CD4-positive, alpha-beta T cell treated with Interleukin-15 for 4 hours (primary cell): ENCODE results near the gene HOXA4.

ENCODE experiments used
- DNase-seq: peaks from one replicate; pipeline ENCODE4 v3.0.0-alpha.2; 2020; ENCODE audit warnings: low spot score

The HOXA4 gene

DNA sequence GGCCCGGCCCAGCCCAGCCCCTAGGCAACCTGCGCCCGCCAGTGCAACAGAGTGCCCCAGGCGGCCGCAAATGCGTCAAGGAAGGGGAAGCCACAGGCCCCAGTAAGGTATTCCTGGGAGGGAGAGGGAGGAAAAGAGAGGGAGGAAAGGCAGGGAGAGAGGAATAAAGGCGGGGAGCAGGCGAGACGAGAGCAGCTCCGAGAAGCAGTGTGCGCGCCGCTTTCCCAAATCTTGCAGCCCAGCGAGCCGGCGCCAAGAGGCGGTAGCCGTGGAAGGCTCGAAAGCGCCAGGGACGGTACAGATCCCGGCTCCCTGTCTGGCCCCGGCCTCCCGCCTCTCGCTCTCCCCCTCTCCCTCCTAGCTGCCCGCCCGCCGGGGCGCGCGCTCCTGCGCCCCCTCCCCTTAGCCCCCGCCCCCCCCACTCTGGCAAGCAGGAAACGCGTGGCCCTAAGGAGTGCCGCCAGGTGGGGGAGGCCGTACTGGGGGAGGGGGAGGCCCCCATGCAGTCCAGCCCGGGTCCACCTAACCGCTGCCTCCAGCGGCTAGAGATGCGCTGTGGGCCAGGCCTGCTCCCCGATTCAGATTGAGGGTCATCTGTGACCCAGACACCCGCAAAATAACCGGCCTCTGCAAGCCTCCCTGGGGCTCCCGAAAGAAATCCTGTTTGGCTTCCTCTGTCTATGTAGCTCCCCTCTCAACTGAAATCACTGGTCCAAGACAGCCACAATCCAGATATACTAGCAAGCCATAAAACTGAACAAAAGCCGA, 39.3 kb upstream of the HOXA4 start:
- no peak for DNase-seq

DNA sequence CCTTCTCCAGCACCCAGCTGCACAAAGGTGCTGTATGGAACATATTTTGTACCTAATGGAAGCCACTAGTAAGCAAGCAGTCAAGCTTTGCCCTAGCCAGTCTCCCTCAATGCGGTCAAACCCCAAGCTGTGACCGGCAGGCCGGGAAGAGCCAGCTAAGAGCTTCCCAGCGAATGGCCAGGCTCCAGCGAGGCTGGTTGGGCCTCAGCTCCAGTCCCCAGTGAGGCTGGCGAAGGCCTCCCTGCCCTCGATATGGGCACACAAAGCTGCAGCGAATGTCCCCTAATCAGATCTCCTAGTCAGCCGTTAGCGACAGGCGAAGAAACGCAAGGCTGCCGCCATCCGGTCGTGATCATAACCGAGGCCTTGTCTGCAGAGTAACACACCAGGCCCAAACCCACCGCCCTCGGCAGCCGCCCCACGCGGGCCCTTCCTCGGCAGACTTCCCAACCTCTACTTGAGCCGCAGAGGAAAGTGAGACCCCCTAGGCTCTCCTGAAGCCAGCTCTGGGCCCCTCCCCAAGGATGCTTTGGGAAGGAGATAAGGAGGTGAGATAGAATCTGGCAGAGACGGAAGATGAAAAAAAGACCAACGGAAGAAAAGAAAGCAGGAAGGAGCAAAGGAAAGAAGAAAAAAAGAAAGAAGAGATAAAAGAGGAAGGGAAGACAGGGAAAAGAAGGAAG, 37.8 kb upstream of the HOXA4 start:
- DNase-seq = no peak

DNA sequence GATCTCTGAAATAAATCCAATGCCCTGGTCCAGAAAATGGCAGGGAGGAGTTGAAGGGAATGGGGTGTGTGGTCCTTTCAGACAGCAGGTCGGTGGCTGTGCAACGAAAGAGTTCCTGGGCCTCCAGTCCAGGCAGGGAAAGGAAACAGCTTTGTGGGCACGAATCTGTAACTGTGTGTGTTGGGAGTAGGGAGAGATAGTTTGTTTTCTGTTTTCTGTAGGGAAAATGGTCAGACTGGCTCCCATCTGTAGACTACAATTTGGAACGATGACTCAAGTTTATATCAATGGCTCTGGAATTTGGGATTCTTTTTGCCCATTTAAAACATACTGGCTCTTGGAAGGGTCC, 37.3 kb upstream of the HOXA4 start:
- no peak for DNase-seq

DNA sequence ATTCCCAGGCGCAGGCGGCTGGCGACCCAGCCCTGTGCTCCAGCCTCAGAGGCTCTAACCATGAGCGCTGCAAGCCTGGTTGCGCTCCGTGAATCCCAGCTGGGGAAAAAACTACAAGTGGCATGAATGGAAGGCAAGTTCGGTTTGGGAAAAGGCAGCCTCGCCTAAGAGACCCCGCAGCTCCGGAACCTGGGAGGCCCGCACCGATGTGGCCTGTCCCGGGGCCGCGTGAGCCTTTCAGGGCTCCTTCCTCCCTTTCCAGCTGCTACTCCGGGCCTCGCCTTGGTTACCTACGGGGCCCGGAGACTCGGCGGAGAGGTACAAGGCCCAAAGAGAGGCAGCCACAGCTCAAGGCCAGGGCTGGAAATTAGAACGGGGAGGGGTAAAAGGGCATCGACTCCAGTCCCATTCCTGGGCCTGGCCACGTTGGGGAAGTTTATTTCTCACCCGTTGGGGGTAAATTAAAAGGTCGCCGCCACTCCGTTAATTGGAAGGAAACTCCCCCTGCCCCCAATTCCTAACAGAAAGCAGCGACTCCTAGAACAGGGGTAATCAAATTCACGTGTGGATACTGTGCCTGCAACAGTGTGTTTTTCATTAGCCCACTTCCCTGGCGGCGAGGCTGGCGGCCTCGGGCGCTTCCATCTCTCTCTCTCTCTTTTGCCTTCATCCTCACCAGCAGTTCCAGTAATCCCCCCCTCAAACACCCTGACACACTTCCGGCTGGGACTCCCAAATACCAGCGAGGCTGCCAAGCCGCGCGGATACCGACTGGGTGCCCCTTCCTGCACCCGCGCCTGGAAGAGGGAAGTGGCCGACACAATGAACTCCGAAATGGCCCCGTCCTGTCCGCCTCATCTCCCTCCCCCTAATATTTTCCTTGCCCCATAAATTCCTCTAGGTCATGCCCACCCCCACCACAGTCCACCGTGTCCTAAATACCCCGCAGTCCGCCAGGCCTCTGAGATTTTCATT, 36.3 kb upstream of the HOXA4 start:
- no peak for DNase-seq

DNA sequence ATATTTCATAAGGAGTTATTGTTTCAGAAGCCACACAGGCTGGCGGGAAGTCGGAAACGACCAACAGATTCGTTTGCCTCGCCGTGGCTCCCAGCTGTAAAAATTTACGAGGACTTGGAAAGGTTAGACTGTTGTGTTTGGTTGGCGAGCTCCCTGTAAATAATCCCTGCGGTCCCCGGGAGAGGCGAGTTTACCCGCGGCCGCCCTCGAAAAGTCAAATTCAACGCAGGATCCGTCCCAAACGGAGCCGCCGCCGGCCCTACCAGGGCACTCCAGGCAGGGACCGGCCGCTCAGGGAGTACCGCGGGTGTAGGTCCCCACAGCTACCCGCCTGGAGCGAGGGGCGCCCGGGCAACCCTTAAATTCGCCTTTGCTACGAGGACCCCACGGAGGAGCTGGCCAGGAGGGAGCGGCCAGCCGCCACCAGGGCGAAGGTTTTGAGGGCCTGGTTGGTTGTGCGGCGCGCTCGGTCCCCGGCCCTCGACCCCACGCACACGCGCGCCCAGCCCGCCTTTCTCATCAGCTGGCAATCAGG, 35.5 kb upstream of the HOXA4 start:
- DNase-seq = no peak

DNA sequence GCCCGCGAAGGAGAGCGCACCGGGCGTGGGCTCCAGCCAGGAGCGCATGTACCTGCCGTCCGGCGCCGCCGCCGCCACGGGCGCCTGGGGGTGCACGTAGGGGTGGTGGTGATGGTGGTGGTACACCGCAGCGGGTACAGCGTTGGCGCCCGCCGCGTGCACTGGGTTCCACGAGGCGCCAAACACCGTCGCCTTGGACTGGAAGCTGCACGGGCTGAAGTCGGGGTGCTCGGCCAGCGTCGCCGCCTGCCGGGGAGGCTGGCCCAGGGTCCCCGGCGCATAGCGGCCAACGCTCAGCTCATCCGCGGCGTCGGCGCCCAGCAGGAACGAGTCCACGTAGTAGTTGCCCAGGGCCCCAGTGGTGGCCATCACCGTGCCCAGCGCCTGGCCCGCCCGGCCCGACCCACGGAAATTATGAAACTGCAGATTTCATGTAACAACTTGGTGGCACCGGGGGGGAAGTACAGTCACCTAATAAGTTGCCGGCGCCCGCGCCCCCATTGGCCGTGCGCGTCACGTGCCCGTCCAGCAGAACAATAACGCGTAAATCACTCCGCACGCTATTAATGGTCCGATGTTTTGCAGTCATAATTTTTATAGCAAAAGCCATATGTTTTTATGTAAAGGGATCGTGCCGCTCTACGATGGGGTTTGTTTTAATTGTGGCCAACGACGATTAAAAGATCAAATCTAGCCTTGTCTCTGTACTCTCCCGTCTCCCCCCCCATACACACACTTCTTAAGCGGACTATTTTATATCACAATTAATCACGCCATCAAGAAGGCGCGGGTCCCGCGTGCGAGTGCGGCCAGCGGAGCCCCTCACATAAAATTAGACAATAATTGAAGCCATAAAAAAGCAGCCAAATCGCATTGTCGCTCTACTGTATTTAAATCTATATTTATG, 34.8 kb upstream of the HOXA4 start, which contains the start of gene HOXA9:
TSS of gene HOXA9 (minus strand) at position 449 of the 907 bp plus-strand sequence. CDS start at position 369, 80 bp downstream.
- DNase-seq = no peak

DNA sequence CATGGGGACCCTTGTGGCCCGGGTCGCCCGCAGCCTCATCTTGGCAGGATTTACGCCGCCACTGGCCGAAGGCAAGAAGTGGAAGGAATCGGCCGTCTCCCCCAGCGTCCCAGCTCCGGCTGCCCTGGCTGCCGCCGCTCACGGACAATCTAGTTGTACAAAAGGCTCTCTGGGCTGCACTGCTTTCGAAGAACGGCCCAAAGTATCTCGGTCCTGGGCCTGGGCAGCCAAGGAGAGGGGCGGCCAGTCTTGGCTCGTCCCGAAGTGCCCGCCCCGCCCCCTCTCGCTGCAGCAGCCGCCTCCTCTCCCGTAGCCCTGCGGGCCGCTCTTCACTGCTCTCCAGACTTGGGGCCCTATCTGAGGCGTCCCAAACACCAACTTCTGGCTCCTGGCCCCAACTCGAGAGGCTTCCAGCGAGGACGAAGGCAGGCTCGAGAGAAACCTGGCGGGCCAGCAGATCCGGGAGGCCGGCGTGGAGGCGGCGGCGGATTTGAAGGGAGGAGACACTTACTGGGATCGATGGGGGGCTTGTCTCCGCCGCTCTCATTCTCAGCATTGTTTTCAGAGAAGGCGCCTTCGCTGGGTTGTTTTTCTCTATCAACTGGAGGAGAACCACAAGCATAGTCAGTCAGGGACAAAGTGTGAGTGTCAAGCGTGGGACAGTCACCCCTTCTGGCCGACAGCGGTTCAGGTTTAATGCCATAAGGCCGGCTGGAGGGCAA, 34.0 kb upstream of the HOXA4 start:
- no peak for DNase-seq

DNA sequence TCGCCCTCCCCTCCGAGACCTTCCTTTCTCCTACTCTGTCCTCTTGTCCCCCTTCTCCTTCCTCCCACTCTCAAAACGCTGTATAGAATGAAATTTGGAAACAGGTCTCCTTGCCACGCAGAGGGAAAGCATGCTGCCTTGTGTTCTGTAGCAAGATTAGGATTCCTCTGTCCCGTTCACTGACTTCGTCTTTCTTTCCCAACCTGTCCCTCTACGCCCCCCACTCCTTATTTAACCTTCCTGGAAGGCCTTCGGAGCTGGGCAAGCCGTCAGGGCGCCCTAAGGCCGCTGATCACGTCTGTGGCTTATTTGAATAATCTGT, 33.4 kb upstream of the HOXA4 start:
- no peak for DNase-seq

DNA sequence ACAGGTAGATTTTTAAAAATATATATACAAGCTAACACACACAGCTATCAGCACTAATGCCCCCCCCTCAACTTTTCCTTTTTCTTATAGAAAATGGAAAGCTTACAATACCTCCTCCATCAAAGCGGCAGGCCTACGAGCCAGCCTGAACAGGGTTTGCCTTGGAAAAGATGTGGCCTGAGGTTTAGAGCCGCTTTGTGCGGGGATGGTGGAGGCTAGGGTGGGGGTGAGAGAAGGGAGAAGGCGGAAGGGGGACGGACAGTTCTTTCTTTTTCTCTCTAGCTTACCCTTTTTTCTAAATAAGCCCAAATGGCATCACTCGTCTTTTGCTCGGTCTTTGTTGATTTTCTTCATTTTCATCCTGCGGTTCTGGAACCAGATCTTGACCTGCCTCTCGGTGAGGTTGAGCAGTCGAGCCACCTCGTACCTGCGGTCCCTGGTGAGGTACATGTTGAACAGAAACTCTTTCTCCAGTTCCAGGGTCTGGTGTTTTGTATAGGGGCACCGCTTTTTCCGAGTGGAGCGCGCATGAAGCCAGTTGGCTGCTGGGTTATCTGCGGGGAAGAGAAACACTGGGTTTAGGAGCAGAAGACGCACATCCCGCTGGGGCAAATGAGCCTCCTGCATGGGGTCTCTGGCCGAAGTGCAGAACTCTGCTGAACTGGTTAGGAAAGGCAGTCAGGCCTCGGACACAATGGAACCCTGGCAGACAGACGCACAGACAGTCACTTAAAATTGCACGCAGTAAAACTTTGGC, 32.9 kb upstream of the HOXA4 start:
- no peak for DNase-seq

DNA sequence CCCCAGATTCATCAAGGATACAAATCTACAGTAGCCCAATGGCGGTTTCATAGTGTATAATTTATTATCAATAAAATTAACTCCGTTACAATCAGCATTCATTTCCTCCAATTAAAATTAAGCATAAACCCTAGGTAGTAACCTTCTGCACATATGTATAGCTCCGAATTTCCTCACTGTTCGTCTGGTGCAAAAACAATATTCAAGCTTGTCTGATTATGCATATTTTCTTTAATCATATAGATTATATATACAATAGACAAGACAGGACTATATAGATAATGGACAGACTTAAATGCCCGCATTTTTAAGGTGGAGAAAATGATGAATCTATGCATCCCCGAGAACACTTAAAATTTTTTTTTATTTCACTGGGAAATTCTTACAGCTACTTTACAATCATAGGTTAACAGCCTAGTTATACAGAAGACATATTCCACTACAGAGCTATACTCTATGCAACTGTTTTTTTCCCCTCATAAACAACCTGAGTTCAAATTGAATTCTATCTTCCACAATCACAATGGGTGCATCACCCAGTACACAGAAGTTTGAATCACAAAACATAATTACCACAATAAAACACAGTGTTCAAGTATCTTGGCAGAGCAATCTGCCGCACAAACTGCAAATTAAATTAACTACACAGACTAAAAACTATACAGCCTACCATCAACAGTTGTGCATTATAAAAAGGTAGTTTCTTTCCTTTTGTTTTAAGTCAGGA, 32.2 kb upstream of the HOXA4 start:
- no peak for DNase-seq

DNA sequence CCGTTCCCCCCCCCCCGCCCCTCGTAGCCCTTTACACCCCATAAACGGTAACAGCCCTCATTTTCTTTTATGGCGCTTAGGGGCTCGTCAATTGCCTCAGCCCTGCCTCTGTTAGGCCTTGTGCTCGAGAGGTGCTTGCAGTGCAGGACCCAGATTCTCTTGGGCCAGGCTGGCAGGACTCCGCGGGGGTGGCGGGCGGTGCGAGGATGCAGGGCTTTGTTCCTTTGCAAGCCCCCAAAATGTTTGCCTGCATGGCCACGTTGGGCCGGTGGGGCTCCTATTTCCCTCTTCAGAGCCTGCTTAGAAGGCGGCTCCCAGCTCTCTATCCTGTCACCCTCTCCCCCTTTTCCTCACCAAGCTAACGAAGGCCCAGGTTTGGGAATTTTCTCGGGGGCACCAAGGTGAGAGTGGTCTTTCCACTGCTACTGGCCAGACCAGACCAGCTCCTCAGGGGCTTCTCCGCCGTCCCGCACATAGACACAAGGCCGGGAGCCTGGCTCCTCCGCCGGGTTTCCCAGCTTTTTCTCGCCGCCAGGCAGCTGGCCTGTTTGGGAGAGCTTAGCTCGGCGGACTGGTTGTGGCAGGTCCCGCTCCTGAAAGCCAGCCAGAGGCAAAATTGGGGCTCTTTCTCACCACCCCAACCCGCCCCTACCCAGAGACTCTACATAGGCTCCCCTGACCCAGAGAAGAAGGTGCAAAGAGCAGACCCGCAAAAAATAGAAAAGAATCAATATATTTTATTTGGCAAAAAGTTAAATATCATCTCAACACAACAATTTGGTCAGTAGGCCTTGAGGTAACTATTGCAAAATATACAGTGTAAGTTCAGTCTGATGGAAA, 31.4 kb upstream of the HOXA4 start:
- no peak for DNase-seq

DNA sequence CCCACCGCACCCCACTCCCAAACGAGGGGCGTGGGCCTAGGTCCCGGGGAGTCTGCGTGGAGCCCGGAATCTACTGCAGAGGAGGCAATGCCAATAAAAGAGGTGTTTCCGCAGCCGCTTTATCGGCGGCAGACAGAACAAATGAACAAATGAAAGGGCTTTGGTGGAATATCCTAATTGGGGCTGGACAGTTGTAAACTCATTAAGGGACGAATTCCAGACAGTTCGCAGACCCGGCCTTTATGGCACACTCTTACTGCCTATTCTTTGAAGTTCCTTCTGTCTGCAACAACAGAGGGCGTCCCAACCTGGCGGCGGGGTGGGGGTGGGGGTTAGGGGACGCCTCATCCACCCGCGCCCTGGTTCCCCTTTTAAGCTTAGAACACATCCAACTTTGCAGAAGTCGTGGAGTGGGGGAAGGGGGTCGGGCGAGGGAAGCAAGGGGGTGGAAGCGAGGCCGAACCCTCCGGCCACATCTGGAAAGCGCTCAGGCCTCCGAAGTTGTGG, 30.7 kb upstream of the HOXA4 start:
- no peak for DNase-seq

DNA sequence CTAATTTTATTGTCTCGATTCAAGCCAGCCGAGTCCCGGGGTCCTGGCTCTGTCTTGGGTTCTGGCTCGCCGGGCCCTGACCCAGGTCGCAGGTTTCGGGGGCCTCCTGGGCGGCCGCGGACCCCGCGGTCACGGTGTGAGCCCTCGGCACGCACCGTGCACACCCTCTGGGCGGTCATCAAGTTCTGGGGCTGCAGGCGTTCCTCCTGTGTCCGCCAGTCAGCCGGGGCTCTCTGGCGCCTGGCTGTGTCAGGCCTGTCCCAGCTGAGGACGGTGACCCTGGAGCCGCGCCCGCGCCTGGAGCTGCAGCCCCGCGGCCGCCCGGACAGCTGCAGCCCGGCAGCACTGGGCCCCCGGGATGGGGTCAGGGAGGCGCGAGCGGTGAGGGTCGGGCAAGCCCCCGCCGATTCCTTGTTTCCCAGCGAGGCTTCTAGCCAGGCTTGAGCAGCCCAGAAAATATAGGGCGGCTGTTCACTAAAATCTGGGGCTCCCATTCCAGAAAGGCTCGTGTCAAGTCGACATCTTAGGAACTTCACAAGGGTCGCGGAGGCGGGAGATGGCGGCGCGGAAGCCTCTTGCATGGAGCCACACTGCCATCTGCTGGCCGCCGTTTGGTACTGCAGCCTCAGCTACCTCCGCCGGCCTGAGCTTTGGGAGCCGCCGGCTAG, 30.1 kb upstream of the HOXA4 start:
- DNase-seq = peak; percentile 87

DNA sequence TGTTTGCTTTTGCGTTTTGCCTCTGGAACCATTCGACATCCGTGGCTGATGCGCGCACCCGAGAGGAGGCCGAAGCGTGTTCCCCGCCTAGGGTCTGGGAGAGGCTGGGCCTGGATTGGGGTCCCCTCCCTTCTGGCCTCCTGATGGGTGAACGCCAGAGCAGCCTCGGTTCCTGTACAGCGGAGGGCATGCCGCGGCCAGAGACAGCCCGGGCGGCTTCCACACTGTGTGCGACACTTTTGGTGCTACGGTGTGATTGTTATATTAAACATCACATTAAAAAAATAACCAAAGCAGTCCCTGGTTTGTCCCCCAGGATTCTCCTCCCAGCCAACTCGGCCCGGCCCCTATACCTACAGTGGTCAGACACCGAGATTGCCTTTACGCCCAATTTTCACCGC, 29.6 kb upstream of the HOXA4 start:
- no peak for DNase-seq

DNA sequence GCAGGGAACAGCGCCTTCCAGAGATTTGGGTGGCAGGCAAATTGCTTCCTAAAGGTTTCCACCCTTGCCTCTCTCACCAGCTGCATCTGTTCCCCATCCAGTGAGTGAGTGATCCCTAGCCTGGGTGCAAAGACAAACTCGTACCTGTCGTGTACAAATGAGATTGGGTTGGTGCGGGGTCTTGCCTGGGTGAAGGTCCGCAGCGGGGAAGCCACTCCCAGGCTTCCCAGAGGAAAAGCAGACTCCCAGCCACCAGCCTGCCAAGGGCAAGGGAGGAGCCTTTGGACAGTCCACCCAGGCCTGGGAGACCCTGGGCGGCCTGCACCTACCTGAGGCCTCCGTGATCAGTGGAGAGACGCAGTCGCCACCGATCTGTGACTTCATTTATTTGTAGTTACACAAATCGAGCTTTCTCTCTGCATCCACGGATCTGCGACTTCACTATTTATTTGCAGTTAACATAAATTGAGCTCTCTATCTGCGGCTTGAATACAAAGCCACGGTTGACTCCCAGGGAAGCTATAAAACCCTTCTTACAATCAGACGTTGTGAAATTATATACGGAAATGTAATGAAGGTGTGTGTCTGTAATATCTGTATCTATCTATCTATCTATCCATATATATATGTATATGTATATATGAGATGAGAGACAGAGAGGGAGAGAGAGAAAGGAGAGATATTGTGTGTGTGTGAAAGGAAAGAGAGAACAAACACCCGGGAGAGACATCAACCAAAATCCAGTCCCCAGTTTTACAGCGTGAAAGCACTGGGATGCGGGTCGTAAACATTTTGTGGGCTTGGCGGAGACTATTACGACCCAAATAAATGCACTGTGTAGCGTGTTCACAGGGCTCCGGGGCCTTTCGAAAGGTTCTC, 28.9 kb upstream of the HOXA4 start:
- no peak for DNase-seq

DNA sequence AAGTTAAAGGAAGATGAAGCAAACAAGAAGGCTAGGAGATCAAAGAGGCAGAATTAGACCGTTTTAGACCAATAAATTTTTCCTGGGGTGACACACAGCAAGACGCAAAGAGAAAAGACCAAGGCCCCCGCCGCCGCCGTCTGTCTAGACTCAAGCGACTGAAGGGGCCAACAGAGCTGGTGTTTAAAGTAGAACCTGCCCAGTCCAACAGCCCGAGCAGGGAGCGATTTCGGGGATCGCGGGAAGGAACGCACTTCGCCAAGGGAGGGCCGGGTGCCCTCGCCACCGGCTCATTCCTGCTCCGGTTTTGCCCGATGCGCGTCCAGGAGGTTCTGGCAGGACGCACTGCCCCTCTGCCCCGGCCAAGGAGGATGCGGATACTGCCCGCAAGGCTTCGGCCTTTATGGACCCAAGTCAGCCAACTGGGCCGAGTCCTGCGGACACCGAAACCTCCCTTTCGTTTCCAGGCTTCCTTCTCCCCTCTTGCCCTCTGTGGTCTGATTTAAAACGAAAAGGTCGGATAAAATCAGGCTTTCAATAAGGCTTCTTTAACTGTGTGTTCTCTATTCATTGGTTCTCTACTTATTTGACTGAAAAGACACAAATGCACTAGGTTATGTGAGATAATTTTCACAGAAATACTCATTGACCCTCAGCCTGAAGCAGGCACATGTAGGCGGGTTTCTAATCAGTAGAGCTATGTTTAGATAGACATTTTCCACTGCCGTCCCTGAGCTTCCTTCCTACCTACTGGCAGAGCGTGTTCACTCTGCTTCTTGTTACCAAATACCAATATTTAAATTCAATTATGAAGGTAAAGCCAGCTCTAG, 28.1 kb upstream of the HOXA4 start:
- DNase-seq = no peak
